HEK293 (cell line): ENCODE results near the gene DIO1.

Source experiments
- CTCF ChIA-PET: fragments of 350-600 bp; formaldehyde crosslinking; extraction: SDS; loops from one replicate; lab custom pipeline; 2021; ENCODE audit warnings: antibody characterized with exemption; lab: Yijun Ruan, JAX
- POLR2A ChIA-PET: fragments of 300-600 bp; formaldehyde crosslinking; extraction: SDS; loops from one replicate; lab custom pipeline; 2020; ENCODE audit warnings: antibody characterized with exemption, inconsistent platforms; lab: Yijun Ruan, JAX
- H3K27ac ChIP-seq: fragments of 200-500 bp; sonication (Bioruptor generic); 2 replicates; pipeline ENCODE4 v1.5.1; 2014; ENCODE audit warnings: low read depth, low read length, control low read depth, inconsistent platforms; ENCODE audit errors: extremely low read depth
- H3K36me3 ChIP-seq, 2 experiments: fragments of 200-500 bp in 1 of 2; sonication (Bioruptor generic) in 1 of 2; 1 replicate in 1 of 2; 2 replicates in 1 of 2; pipeline ENCODE4 v1.5.1; 2014 to 2017; ENCODE audit warnings: inconsistent platforms in 2 of 2, low read length in 2 of 2; ENCODE audit not compliant: control insufficient read depth in 2 of 2, insufficient read depth in 1 of 2
- H3K4me1 ChIP-seq: fragments of 200-500 bp; sonication (Bioruptor generic); 2 replicates; pipeline ENCODE4 v1.5.1; 2014; ENCODE audit warnings: mild to moderate bottlenecking, low read length, inconsistent platforms; ENCODE audit not compliant: control insufficient read depth, insufficient read depth
- H3K4me3 ChIP-seq: 2 replicates; pipeline ENCODE4 v1.5.1; 2011; ENCODE audit warnings: low read depth, mild to moderate bottlenecking, control low read depth, low read length, moderate library complexity
- H3K9me3 ChIP-seq: fragments of 200-500 bp; sonication (Bioruptor generic); 2 replicates; pipeline ENCODE4 v1.5.1; 2014; ENCODE audit warnings: low read depth, low read length, inconsistent platforms; ENCODE audit not compliant: control insufficient read depth, insufficient read depth
- GLIS1 ChIP-seq: fragments of 450-650 bp; formaldehyde crosslinking; IDR thresholded peaks from 2 replicates; pipeline ENCODE4 v1.5.1; 2016; ENCODE audit warnings: missing biosample characterization, missing genetic modification characterization
- KLF7 ChIP-seq: fragments of 450-650 bp; formaldehyde crosslinking; IDR thresholded peaks from 2 replicates; pipeline ENCODE4 v1.5.1; 2016; ENCODE audit warnings: missing biosample characterization, missing genetic modification characterization, borderline replicate concordance
- TRIM28 ChIP-seq: IDR thresholded peaks from 2 replicates; pipeline ENCODE4 v1.6.1; 2011; ENCODE audit warnings: low read length, control low read depth, borderline replicate concordance
- ZFP3 ChIP-seq: fragments of 450-650 bp; formaldehyde crosslinking; IDR thresholded peaks from 2 replicates; pipeline ENCODE4 v1.5.1; 2016; ENCODE audit warnings: low read depth, missing biosample characterization, missing genetic modification characterization
- ZNF121 ChIP-seq: fragments of 450-650 bp; formaldehyde crosslinking; IDR thresholded peaks from 2 replicates; pipeline ENCODE4 v1.5.1; 2016; ENCODE audit warnings: missing biosample characterization, missing genetic modification characterization
- ZNF2 ChIP-seq: fragments of 450-650 bp; formaldehyde crosslinking; IDR thresholded peaks from 2 replicates; pipeline ENCODE4 v1.5.1; 2016; ENCODE audit warnings: missing biosample characterization, missing genetic modification characterization
- ZNF394 ChIP-seq: fragments of 450-650 bp; formaldehyde crosslinking; IDR thresholded peaks from 2 replicates; pipeline ENCODE4 v1.5.1; 2016; ENCODE audit warnings: missing biosample characterization, missing genetic modification characterization, mild to moderate bottlenecking, moderate library complexity, borderline replicate concordance
- ZNF521 ChIP-seq: fragments of 450-650 bp; formaldehyde crosslinking; IDR thresholded peaks from 2 replicates; pipeline ENCODE4 v1.5.1; 2017; ENCODE audit warnings: missing biosample characterization, mild to moderate bottlenecking, missing genetic modification characterization
- ZNF558 ChIP-seq: fragments of 450-650 bp; formaldehyde crosslinking; IDR thresholded peaks from 2 replicates; pipeline ENCODE4 v1.5.1; 2016; ENCODE audit warnings: missing biosample characterization, missing genetic modification characterization
- ZNF600 ChIP-seq: fragments of 450-650 bp; formaldehyde crosslinking; IDR thresholded peaks from 2 replicates; pipeline ENCODE4 v1.5.1; 2016; ENCODE audit warnings: missing biosample characterization, missing genetic modification characterization
- ZNF843 ChIP-seq: fragments of 450-650 bp; formaldehyde crosslinking; IDR thresholded peaks from 2 replicates; pipeline ENCODE4 v1.5.1; 2016; ENCODE audit warnings: missing biosample characterization, missing genetic modification characterization
- TF ChIP-seq, protein P1 (sequence below): fragments of 450-650 bp; formaldehyde crosslinking; IDR thresholded peaks from 2 replicates; pipeline ENCODE4; 2016; ENCODE audit warnings: missing biosample characterization, missing genetic modification characterization

The DIO1 gene

DNA sequence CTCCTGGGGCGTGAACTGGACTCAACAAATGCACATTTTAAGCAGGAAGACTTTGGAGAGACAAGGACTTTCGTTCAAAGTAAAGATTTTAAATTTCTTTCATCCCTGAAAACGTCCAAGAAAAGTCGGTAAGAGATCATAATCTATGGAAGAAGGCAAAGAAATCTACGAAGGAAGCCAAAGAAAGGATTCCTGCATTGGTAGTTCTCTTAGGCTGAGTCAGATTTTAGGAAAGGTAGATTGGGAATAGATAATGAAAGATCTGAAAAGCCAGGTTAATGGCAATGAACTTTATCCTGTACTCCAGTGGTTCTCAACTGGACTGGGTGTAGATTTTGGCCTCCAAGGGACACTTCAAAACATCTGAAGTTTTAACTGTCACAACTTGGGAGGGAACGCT is 49.1 kb downstream of the DIO1 start:
- POLR2A ChIA-PET = interaction anchor here (0.6 to 1.1 kb wide), 2 partner anchors 21 to 33 kb away, joined by 5 read pairs; no protein-coding TSS in a partner anchor
- TF ChIP-seq ZNF843 (tag by site-specific recombination) (no peak), ZNF121 (tag by site-specific recombination) (no peak), ZNF600 (tag by site-specific recombination) (no peak), ZNF521 (tag by site-specific recombination) (no peak), TRIM28 (no peak), ZNF2 (tag by site-specific recombination) (no peak), ZFP3 (tag by site-specific recombination) (no peak), GLIS1 (tag by site-specific recombination) (no peak)
- CTCF ChIA-PET = interaction anchor here (1.7 to 2.3 kb wide), 2 partner anchors 16 to 82 kb away, joined by 7 to 8 read pairs; no protein-coding TSS in a partner anchor
- Histone ChIP-seq H3K4me1 (peaks cover 5% of the 10 kb centered on the region; the same call in 1 of the 2 replicates), H3K4me3 (no peak overlapping the region), H3K9me3 (no peaks in the 10 kb centered on the region), H3K36me3 (peaks cover 0 to 23% of the 10 kb centered on the region in 2 experiments; a peak in 2 of 3 replicates), H3K27ac (no peak overlapping the region)

GRCh38 chr1:53943490-53944043 is 49.6 kb downstream of the DIO1 start:
- no peak overlapping the region for H3K27ac ChIP-seq
- TF ChIP-seq ZNF521 (tag by site-specific recombination) = no peak
- TF ChIP-seq, all 188 proteins: peak for 0
- peaks cover 5% of the 10 kb centered on the region; the same call in 1 of the 2 replicates for H3K4me1 ChIP-seq
- H3K4me3 ChIP-seq = no peak overlapping the region
- POLR2A ChIA-PET = interaction anchor here (0.6 to 1.1 kb wide), 2 partner anchors 20 to 32 kb away, joined by 5 read pairs; no protein-coding TSS in a partner anchor
- CTCF ChIA-PET = interaction anchor here (2.3 kb wide), 1 partner anchor 83 kb away, joined by 7 read pairs; no protein-coding TSS in a partner anchor
- no peaks in the 10 kb centered on the region for H3K9me3 ChIP-seq
- peaks cover 0 to 23% of the 10 kb centered on the region in 2 experiments; a peak in 2 of 3 replicates for H3K36me3 ChIP-seq

- H3K9me3 ChIP-seq = no peaks in the 10 kb centered on the region
- ChIA-PET CTCF (interaction anchor here (0.6 to 2.1 kb wide), 8 partner anchors 8 to 235 kb away, joined by 3 to 12 read pairs (median 4); no protein-coding TSS in a partner anchor), POLR2A (interaction anchor here (0.5 to 1.9 kb wide), 11 partner anchors 12 to 463 kb away, joined by 3 to 20 read pairs (median 5); partner anchors contain the start of genes TCEANC2, TMEM59 and YIPF1)
- peaks cover 5% of the 10 kb centered on the region; the same call in 1 of the 2 replicates for H3K4me1 ChIP-seq
- peak overlapping the region; percentile 63 for H3K27ac ChIP-seq
- H3K4me3 ChIP-seq = peak overlapping the region; percentile 98
- peak; percentile 61; the same call in 1 of the 2 replicates for TF ChIP-seq ZNF394 (tag by site-specific recombination)
- TF ChIP-seq ZNF558 (tag by site-specific recombination) = no peak
- peaks cover 0 to 29% of the 10 kb centered on the region in 2 experiments; a peak in 2 of 3 replicates for H3K36me3 ChIP-seq
These were observed 50.6 kb downstream of the DIO1 start for GRCh38 chr1:53944469-53945182.

DNA sequence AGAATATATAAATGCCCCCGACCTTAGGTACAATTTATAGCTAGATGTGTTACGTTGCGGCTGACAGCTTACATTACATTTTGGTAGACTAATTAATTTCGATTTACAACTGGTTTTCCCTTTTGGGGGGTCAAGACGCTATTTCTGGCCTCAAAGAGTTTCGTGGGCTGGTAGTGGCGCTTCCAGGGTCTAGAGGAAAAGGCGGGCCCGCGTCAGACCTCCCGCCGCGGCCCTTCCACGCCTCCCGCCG is 51.1 kb downstream of the DIO1 start:
- ChIA-PET CTCF (interaction anchor here (0.7 to 2.1 kb wide), 8 partner anchors 8 to 85 kb away, joined by 3 to 12 read pairs (median 4); no protein-coding TSS in a partner anchor), POLR2A (interaction anchor here (0.5 to 1.9 kb wide), 21 partner anchors 8 to 771 kb away, joined by 3 to 20 read pairs (median 5); partner anchors contain the start of genes TCEANC2, TMEM59, TTC4 and YIPF1)
- peak overlapping the region; percentile 98 for H3K4me3 ChIP-seq
- peaks cover 0 to 29% of the 10 kb centered on the region in 2 experiments; a peak in 2 of 3 replicates for H3K36me3 ChIP-seq
- TF ChIP-seq KLF7 (tag by site-specific recombination) = no peak
- TF ChIP-seq, protein P1, sequence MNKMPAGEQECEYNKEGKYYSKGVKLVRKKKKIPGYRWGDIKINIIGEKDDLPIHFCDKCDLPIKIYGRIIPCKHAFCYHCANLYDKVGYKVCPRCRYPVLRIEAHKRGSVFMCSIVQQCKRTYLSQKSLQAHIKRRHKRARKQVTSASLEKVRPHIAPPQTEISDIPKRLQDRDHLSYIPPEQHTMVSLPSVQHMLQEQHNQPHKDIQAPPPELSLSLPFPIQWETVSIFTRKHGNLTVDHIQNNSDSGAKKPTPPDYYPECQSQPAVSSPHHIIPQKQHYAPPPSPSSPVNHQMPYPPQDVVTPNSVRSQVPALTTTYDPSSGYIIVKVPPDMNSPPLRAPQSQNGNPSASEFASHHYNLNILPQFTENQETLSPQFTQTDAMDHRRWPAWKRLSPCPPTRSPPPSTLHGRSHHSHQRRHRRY (tag by site-specific recombination) = peak; percentile 52; the same call in 1 of the 2 replicates
- H3K9me3 ChIP-seq = no peaks in the 10 kb centered on the region
- peak overlapping the region; percentile 63 for H3K27ac ChIP-seq
- peaks cover 5% of the 10 kb centered on the region; the same call in 1 of the 2 replicates for H3K4me1 ChIP-seq
